Measurements from ENCODE around the gene DNMT3A.
"Not testable (repeated sequence)": the region's sequence is repeated elsewhere in the genome, so short reads cannot be mapped to it uniquely, and the experiment has no call there.

DNMT3A gene

GRCh38 chr2:25284756-25285155 is 57.0 kb downstream of the DNMT3A start:
- H3K9ac ChIP-seq (ENCODE audit: low read depth, low read length) = no peak overlapping the region

GRCh38 chr2:25283921-25284320 is 57.8 kb downstream of the DNMT3A start:
- Histone ChIP-seq H3K4me1 (ENCODE audit: insufficient read depth, low read length) (peaks cover 5% of the 10 kb centered on the region; the same call in 1 of the 2 replicates), H3K36me3 (ENCODE audit: insufficient read depth, low read depth, low read length) (no peaks in the 10 kb centered on the region), H3K27me3 (ENCODE audit: insufficient read depth, low read length) (no peaks in the 10 kb centered on the region), H3K27ac (ENCODE audit: low read length) (no peak overlapping the region), H3K4me3 (ENCODE audit: low read length) (no peak overlapping the region), H3K9ac (ENCODE audit: low read depth, low read length) (no peak overlapping the region), H3K9me3 (ENCODE audit: insufficient read depth, low read depth, low read length) (no peaks in the 10 kb centered on the region)

More at GRCh38 chr2:25284756-25285155, 57.0 kb downstream of the DNMT3A start:
- no peak overlapping the region for H3K4me3 ChIP-seq (ENCODE audit: low read length)
- peaks cover 5% of the 10 kb centered on the region; the same call in 1 of the 2 replicates for H3K4me1 ChIP-seq (ENCODE audit: insufficient read depth, low read length)
- H3K27ac ChIP-seq (ENCODE audit: low read length) = no peak overlapping the region
- no peaks in the 10 kb centered on the region for H3K9me3 ChIP-seq (ENCODE audit: insufficient read depth, low read depth, low read length)
- H3K36me3 ChIP-seq (ENCODE audit: insufficient read depth, low read depth, low read length) = no peaks in the 10 kb centered on the region
- no peaks in the 10 kb centered on the region for H3K27me3 ChIP-seq (ENCODE audit: insufficient read depth, low read length)

GRCh38 chr2:25281941-25282340 is 59.8 kb downstream of the DNMT3A start:
- no peaks in the 10 kb centered on the region for H3K36me3 ChIP-seq (ENCODE audit: insufficient read depth, low read depth, low read length)
- no peak overlapping the region for H3K4me3 ChIP-seq (ENCODE audit: low read length)
- H3K9ac ChIP-seq (ENCODE audit: low read depth, low read length) = no peak overlapping the region
- H3K27me3 ChIP-seq (ENCODE audit: insufficient read depth, low read length) = no peaks in the 10 kb centered on the region
- peaks cover 10% of the 10 kb centered on the region for H3K4me1 ChIP-seq (ENCODE audit: insufficient read depth, low read length)
- H3K9me3 ChIP-seq (ENCODE audit: insufficient read depth, low read depth, low read length) = no peaks in the 10 kb centered on the region
- H3K27ac ChIP-seq (ENCODE audit: low read length) = no peak overlapping the region

- no peaks in the 10 kb centered on the region for H3K36me3 ChIP-seq (ENCODE audit: insufficient read depth, low read depth, low read length)
- peaks cover 10% of the 10 kb centered on the region for H3K4me1 ChIP-seq (ENCODE audit: insufficient read depth, low read length)
- no peak overlapping the region for H3K4me3 ChIP-seq (ENCODE audit: low read length)
- H3K9me3 ChIP-seq (ENCODE audit: insufficient read depth, low read depth, low read length) = no peaks in the 10 kb centered on the region
- no peak overlapping the region for H3K9ac ChIP-seq (ENCODE audit: low read depth, low read length)
- no peak overlapping the region for H3K27ac ChIP-seq (ENCODE audit: low read length)
- H3K27me3 ChIP-seq (ENCODE audit: insufficient read depth, low read length) = no peaks in the 10 kb centered on the region
These were observed 60.2 kb downstream of the DNMT3A start for GRCh38 chr2:25281522-25281921.

- no peaks in the 10 kb centered on the region for H3K9me3 ChIP-seq (ENCODE audit: insufficient read depth, low read depth, low read length)
- H3K4me1 ChIP-seq (ENCODE audit: insufficient read depth, low read length) = peaks cover 10% of the 10 kb centered on the region
- H3K27ac ChIP-seq (ENCODE audit: low read length) = no peak overlapping the region
- no peak overlapping the region for H3K9ac ChIP-seq (ENCODE audit: low read depth, low read length)
- no peaks in the 10 kb centered on the region for H3K27me3 ChIP-seq (ENCODE audit: insufficient read depth, low read length)
- no peak overlapping the region for H3K4me3 ChIP-seq (ENCODE audit: low read length)
- H3K36me3 ChIP-seq (ENCODE audit: insufficient read depth, low read depth, low read length) = no peaks in the 10 kb centered on the region
These were observed 61.6 kb downstream of the DNMT3A start for GRCh38 chr2:25280051-25280687.

GRCh38 chr2:25279091-25279651 is 62.6 kb downstream of the DNMT3A start:
- Histone ChIP-seq H3K36me3 (ENCODE audit: insufficient read depth, low read depth, low read length) (no peaks in the 10 kb centered on the region), H3K9ac (ENCODE audit: low read depth, low read length) (no peak overlapping the region), H3K27ac (ENCODE audit: low read length) (no peak overlapping the region), H3K4me3 (ENCODE audit: low read length) (no peak overlapping the region), H3K9me3 (ENCODE audit: insufficient read depth, low read depth, low read length) (no peaks in the 10 kb centered on the region), H3K27me3 (ENCODE audit: insufficient read depth, low read length) (no peaks in the 10 kb centered on the region), H3K4me1 (ENCODE audit: insufficient read depth, low read length) (peaks cover 10% of the 10 kb centered on the region)

GRCh38 chr2:25276569-25277465 is 64.9 kb downstream of the DNMT3A start:
- Histone ChIP-seq H3K4me3 (ENCODE audit: low read length) (peak overlapping the region; percentile 58; the same call in 1 of the 2 replicates), H3K36me3 (ENCODE audit: insufficient read depth, low read depth, low read length) (no peaks in the 10 kb centered on the region), H3K4me1 (ENCODE audit: insufficient read depth, low read length) (peaks cover 10% of the 10 kb centered on the region), H3K27me3 (ENCODE audit: insufficient read depth, low read length) (no peaks in the 10 kb centered on the region), H3K9me3 (ENCODE audit: insufficient read depth, low read depth, low read length) (no peaks in the 10 kb centered on the region), H3K27ac (ENCODE audit: low read length) (no peak overlapping the region), H3K9ac (ENCODE audit: low read depth, low read length) (peak overlapping the region; percentile 40; the same call in 1 of the 2 replicates)

- Histone ChIP-seq H3K9me3 (ENCODE audit: insufficient read depth, low read depth, low read length) (no peaks in the 10 kb centered on the region), H3K4me3 (ENCODE audit: low read length) (no peak overlapping the region), H3K4me1 (ENCODE audit: insufficient read depth, low read length) (peaks cover 8% of the 10 kb centered on the region), H3K9ac (ENCODE audit: low read depth, low read length) (no peak overlapping the region; the same call in 1 of the 2 replicates), H3K27me3 (ENCODE audit: insufficient read depth, low read length) (no peaks in the 10 kb centered on the region), H3K36me3 (ENCODE audit: insufficient read depth, low read depth, low read length) (no peaks in the 10 kb centered on the region), H3K27ac (ENCODE audit: low read length) (no peak overlapping the region)
These were observed 66.2 kb downstream of the DNMT3A start for GRCh38 chr2:25275575-25275965.

GRCh38 chr2:25274868-25275574 is 66.7 kb downstream of the DNMT3A start:
- H3K9me3 ChIP-seq (ENCODE audit: insufficient read depth, low read depth, low read length) = no peaks in the 10 kb centered on the region
- H3K9ac ChIP-seq (ENCODE audit: low read depth, low read length) = no peak overlapping the region; the same call in 1 of the 2 replicates
- H3K27me3 ChIP-seq (ENCODE audit: insufficient read depth, low read length) = no peaks in the 10 kb centered on the region
- no peak overlapping the region for H3K4me3 ChIP-seq (ENCODE audit: low read length)
- H3K36me3 ChIP-seq (ENCODE audit: insufficient read depth, low read depth, low read length) = no peaks in the 10 kb centered on the region
- peaks cover 11% of the 10 kb centered on the region for H3K4me1 ChIP-seq (ENCODE audit: insufficient read depth, low read length)
- H3K27ac ChIP-seq (ENCODE audit: low read length) = no peak overlapping the region

GRCh38 chr2:25273985-25274535 is 67.7 kb downstream of the DNMT3A start:
- H3K9me3 ChIP-seq (ENCODE audit: insufficient read depth, low read depth, low read length) = no peaks in the 10 kb centered on the region
- H3K4me3 ChIP-seq (ENCODE audit: low read length) = no peak overlapping the region
- H3K27me3 ChIP-seq (ENCODE audit: insufficient read depth, low read length) = no peaks in the 10 kb centered on the region
- H3K4me1 ChIP-seq (ENCODE audit: insufficient read depth, low read length) = peaks cover 20% of the 10 kb centered on the region
- H3K9ac ChIP-seq (ENCODE audit: low read depth, low read length) = no peak overlapping the region
- no peaks in the 10 kb centered on the region for H3K36me3 ChIP-seq (ENCODE audit: insufficient read depth, low read depth, low read length)
- no peak overlapping the region for H3K27ac ChIP-seq (ENCODE audit: low read length)

GRCh38 chr2:25272705-25273104 is 69.0 kb downstream of the DNMT3A start:
- not testable (repeated sequence) for H3K27ac ChIP-seq (ENCODE audit: low read length); H3K9ac ChIP-seq (ENCODE audit: low read depth, low read length); H3K4me3 ChIP-seq (ENCODE audit: low read length); H3K9me3 ChIP-seq (ENCODE audit: insufficient read depth, low read depth, low read length); H3K27me3 ChIP-seq (ENCODE audit: insufficient read depth, low read length); H3K36me3 ChIP-seq (ENCODE audit: insufficient read depth, low read depth, low read length)
- peaks cover 14% of the 10 kb centered on the region; the same call in 1 of the 2 replicates for H3K4me1 ChIP-seq (ENCODE audit: insufficient read depth, low read length)

Data from iPS-20b (cell line).